GM23248 (cell line): ENCODE measurements around the gene VSTM1.

ENCODE experiments used
- EZH2 ChIP-seq: fragments of 200-600 bp; sonication (generic); IDR thresholded peaks from 2 replicates; pipeline ENCODE4 v1.6.1; 2018; ENCODE audit warnings: antibody characterized with exemption, mild to moderate bottlenecking; ENCODE audit not compliant: insufficient read depth, poor library complexity, severe bottlenecking
- EZH2phosphoT487 ChIP-seq: fragments of 200-600 bp; sonication (generic); IDR thresholded peaks from 2 replicates; pipeline ENCODE4 v1.6.1; 2018; ENCODE audit warnings: antibody characterized with exemption, moderate library complexity, mild to moderate bottlenecking, low read depth; ENCODE audit not compliant: insufficient read depth

GRCh38 chr19:54001496-54001895, 62.2 kb downstream of the VSTM1 start:
- TF ChIP-seq EZH2 (no peak), EZH2phosphoT487 (no peak)
